Measurements from ENCODE around the gene PAX6. TPM values are rescaled to one million over a fixed set of nuclear protein-coding genes. Genes with fewer than 3 reads are reported as not detected.

The PAX6 gene
- total and polyA plus RNA-seq, 2 of the 13 experiments (the other 11 are each of a cell fraction or from before 2014, with no cell fraction given), result 0.15 to 1.1 TPM

DNA sequence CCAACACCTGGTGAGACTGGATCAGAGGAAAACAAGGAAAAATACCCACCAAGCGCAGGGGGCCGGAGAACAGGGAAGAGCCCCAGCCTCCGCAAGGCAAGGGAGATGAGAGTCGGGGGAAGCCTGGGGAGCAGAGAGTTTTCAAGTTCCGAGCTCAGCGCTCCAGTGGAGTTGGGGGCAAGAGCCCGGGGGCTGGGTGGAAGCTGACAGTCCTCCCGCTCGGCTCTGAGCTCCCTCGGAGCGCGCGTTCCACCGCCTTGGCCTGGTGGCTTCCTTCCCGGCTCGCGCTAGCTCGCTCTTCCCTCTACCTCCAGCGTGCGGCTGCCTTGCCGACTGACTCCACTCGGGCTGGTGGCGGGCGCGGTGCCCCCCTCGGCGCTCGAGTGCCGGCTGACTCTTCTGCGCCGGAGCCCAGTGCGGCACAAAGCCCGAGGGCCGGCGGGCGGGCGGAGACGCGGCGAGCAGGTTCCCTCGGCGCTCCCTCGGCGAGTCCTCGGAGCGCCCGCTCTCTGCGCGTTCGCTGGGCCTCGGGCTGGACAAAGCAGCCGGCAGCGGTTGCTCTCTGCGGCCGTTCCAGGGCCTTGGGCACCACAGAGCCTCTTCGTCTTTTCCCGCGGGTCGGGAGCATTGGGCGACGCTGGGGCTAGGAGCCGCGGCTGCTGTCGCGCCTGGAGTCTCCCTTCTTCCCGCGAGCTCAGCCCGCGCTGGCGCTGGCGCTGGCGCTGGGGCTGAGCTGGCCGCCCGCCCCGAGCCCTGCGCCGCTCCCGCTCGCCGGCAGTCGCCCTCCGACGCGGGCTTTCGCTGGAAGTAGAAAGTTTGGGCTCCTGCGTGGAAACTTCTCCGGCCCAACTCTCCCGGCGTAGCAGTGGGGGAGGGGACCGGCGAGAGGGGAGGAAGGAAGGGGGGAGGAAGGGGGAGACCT is 1.0 kb downstream of the PAX6 start (continued):
- TF ChIP-seq, protein P1, sequence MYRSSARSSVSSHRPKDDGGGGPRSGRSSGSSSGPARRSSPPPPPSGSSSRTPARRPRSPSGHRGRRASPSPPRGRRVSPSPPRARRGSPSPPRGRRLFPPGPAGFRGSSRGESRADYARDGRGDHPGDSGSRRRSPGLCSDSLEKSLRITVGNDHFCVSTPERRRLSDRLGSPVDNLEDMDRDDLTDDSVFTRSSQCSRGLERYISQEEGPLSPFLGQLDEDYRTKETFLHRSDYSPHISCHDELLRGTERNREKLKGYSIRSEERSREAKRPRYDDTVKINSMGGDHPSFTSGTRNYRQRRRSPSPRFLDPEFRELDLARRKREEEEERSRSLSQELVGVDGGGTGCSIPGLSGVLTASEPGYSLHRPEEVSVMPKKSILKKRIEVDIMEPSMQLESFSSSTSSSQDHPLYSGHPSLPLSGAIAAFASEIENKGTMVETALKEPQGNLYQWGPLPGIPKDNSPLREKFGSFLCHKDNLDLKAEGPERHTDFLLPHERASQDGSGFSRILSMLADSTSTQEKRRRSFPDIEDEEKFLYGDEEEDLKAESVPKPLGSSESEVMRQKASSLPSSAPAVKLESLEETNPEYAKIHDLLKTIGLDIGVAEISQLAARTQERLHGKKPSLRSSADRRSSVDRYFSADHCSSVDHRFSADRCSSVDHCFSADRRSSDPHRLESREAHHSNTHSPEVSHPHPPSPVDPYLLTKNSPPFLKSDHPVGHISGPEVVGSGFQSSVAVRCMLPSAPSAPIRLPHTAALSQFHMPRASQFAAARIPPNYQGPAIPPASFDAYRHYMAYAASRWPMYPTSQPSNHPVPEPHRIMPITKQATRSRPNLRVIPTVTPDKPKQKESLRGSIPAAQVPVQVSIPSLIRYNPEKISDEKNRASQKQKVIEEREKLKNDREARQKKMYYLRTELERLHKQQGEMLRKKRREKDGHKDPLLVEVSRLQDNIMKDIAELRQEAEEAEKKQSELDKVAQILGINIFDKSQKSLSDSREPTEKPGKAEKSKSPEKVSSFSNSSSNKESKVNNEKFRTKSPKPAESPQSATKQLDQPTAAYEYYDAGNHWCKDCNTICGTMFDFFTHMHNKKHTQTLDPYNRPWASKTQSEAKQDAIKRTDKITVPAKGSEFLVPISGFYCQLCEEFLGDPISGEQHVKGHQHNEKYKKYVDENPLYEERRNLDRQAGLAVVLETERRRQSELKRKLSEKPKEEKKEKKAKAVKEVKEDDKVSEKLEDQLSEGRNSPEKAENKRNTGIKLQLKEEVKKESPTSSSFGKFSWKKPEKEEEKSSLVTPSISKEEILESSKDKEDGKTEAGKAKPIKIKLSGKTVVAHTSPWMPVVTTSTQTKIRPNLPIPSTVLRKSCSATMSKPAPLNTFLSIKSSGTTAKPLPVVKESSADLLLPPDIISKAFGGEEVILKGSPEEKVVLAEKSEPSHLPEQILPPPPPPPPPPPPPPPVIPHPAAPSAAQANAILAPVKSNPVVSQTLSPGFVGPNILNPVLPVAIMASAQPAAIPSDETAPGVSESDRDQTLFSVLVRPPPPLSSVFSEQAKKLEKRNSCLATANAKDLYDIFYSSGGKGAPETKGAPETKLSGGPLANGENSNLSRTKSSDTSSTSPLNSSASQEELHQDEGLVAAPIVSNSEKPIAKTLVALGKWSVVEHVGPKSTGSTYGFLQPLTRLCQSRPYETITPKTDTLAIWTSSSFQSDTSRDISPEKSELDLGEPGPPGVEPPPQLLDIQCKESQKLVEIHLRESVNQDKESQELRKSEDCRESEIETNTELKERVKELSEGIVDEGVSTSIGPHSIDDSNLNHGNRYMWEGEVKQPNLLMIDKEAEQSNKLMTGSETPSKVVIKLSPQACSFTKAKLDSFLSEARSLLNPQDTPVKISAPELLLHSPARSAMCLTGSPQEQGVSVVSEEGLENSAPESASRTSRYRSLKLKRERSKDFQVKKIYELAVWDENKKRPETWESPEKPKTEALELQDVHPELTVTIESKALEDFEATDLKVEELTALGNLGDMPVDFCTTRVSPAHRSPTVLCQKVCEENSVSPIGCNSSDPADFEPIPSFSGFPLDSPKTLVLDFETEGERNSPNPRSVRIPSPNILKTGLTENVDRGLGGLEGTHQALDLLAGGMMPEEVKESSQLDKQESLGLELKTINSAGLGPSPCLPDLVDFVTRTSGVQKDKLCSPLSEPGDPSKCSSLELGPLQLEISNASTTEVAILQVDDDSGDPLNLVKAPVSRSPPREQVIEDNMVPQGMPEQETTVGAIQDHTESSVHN (CRISPR knock-in tag; IDR thresholded peaks at IDR 0.05), result no peak
- no peak for TF ChIP-seq HNRNPK (IDR thresholded peaks at IDR 0.05; ENCODE audit: low read depth, low read length, poor library complexity, severe bottlenecking)
- TF ChIP-seq PRDM15 (CRISPR knock-in tag; IDR thresholded peaks at IDR 0.05), result no peak
- TF ChIP-seq MTF1 (CRISPR knock-in tag; IDR thresholded peaks at IDR 0.05), result no peak
- TF ChIP-seq ZNF577 (CRISPR knock-in tag; IDR thresholded peaks at IDR 0.05; ENCODE audit: borderline replicate concordance, low read depth), result no peak
- TF ChIP-seq SAFB2 (CRISPR knock-in tag; IDR thresholded peaks at IDR 0.05; ENCODE audit: borderline replicate concordance, low read depth), result no peak
- TF ChIP-seq FOXM1 (CRISPR knock-in tag; IDR thresholded peaks at IDR 0.05), result no peak
- no peak; the same call in 1 of the 2 replicates for TF ChIP-seq HDAC6 (IDR thresholded peaks at IDR 0.05; ENCODE audit: low read depth, low read length)
- TF ChIP-seq THAP11 (CRISPR knock-in tag; IDR thresholded peaks at IDR 0.05), result no peak
- TF ChIP-seq MEF2D (CRISPR knock-in tag; IDR thresholded peaks at IDR 0.05), result no peak
- no peak for TF ChIP-seq ZFP90 (CRISPR knock-in tag; IDR thresholded peaks at IDR 0.05; ENCODE audit: borderline replicate concordance)
- TF ChIP-seq, protein P2, sequence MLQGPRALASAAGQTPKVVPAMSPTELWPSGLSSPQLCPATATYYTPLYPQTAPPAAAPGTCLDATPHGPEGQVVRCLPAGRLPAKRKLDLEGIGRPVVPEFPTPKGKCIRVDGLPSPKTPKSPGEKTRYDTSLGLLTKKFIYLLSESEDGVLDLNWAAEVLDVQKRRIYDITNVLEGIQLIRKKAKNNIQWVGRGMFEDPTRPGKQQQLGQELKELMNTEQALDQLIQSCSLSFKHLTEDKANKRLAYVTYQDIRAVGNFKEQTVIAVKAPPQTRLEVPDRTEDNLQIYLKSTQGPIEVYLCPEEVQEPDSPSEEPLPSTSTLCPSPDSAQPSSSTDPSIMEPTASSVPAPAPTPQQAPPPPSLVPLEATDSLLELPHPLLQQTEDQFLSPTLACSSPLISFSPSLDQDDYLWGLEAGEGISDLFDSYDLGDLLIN (CRISPR knock-in tag; IDR thresholded peaks at IDR 0.05; ENCODE audit: borderline replicate concordance), result no peak
